Activated CD4-positive, CD25-positive, alpha-beta regulatory T cell treated with anti-CD3 and anti-CD28 coated beads, Interleukin-2, amount 50 U/mL, for 24 hours (primary cell): Measurements from ENCODE around the gene PCSK1N.
"Not testable (repeated sequence)": the region's sequence is repeated elsewhere in the genome, so short reads cannot be mapped to it uniquely, and the experiment has no call there.

Source experiments
- ATAC-seq, 2 donors: fragments of 150-1000 bp; cut with Tn5 transposase; one replicate each; pipeline ENCODE4 v1.10.0; 2021; ENCODE audit warnings: mild to moderate bottlenecking in 1 of 2, moderate library complexity in 1 of 2

The PCSK1N gene

DNA sequence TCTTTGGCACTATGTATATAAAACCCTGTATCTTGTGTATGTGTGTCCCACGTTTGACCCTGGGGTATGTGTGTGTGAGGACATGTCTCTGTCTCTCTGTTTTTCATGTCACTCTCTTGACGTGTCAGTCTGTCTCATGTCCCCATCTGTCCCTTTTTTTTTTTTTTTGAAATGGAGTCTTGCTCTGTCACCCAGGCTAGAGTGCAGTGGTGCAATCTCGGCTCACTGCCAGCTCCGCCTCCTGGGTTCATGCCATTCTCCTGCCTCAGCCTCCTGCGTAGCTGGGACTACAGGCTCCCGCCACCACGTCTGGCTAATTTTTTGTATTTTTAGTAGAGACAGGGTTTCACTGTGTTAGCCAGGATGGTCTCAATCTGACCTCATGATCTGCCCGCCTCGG is 16.0 kb downstream of the PCSK1N start:
- ATAC-seq, result not testable (repeated sequence)

DNA sequence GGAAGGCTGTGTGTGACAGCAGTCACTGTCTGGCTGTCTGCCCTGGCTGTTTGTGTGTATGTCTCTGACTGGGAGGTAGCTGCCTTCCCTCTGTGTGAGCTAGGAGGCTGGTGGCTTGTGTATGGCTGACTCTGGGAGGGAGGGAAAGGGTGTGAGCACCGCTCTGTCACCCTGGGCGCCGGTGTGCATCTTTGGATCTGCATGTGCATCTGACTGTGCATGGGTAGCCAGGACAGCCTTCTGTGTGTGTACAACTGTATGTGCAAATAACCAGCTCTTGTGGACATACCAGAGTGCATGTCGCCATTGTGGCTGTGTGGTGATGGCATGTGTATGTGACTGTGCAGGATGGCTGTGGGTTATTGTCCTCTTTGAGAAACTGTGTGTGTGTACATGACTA is 16.5 kb downstream of the PCSK1N start:
- no peak for ATAC-seq

DNA sequence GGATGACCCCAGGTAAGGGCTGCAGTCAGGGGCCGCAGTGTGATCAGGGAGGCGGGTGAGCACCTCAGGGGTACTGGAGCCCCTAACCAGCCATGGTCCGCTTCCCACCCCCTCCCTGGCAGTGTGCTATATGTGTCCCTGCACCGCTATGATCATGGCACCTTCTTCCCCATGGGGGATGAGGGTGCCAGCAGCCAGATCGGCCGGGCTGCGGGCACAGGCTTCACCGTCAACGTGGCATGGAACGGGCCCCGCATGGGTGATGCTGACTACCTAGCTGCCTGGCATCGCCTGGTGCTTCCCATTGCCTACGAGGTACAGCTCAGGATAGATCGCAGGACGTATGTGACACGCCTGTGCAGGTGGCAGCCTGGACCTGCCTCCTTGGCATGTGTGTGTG is 17.3 kb downstream of the PCSK1N start:
- no peak for ATAC-seq

DNA sequence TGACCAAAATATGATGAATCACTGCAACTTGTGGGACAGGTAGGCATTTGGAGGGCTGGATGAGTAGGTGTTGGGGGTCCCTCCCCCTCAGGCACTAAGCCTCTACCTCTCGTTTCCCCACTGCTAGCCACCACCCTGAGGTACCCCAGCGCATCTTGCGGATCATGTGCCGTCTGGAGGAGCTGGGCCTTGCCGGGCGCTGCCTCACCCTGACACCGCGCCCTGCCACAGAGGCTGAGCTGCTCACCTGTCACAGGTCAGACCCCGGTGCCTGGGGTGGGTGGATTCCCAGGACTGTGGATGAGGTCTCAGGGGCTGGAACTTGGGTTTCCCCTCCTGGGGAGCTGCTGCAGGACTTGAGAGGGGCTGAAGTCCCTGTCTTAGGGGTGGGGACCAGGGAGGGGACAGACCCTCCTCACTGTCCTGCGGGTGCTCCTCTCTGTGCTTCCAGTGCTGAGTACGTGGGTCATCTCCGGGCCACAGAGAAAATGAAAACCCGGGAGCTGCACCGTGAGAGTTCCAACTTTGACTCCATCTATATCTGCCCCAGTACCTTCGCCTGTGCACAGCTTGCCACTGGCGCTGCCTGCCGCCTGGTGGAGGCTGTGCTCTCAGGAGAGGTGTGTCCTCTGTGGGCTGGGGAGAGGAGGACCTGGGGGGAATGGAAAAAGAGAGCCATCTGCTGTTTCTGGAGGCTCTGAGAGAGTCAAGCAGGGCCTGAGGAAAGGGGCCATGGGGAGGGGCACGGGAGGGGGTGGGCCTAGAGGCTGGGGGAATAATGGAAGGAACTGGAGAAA is 19.2 kb downstream of the PCSK1N start:
- no peak for ATAC-seq

DNA sequence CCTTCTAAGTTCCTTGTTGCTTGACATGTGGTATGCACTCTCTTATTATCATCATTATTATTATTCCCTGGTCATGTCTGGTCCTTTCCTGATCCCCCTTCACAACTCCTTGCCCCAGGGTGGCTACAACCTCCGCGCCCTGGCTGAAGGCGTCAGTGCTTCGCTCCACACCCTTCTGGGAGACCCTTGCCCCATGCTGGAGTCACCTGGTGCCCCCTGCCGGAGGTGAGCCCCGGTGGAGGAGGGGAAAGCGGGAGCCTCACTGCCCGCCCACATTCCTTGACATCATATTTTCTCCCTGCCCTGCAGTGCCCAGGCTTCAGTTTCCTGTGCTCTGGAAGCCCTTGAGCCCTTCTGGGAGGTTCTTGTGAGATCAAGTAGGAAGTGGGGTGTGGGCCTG is 20.1 kb downstream of the PCSK1N start:
- no peak for ATAC-seq

DNA sequence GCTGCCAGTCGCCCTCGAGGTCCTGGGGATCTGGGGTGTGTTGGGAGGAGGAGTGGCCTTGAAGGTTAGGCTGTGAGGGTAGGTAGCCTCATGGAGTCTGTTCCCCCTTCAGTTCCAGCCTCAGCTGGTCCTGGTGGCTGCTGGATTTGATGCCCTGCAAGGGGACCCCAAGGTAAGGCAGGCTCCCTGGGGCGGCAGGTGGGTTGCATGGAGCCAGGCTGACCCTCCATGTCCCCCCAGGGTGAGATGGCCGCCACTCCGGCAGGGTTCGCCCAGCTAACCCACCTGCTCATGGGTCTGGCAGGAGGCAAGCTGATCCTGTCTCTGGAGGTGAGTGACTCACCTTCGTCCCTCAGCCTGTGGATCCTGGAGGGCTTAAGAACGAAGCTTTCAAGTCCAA is 20.7 kb downstream of the PCSK1N start:
- ATAC-seq, result no peak

DNA sequence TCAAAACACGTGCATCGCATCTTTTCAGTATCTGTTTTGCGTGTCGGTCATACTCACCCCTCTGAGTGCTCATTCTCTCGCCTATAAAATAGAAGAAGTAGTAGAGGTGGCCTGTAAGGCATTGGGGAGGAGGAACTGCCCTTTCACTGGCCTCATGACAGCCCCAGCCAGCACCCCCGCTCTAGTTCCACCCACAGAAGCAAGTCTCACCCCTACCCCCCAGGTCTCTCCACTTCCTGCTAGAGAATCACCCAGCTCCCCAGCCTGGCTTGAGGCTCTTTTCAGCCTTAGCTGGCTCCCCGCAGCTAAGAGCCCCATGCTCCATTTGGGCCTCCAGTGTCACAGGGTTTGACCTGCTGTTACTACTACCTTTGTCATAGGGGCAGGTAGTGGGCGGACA is 21.8 kb downstream of the PCSK1N start:
- no peak for ATAC-seq

DNA sequence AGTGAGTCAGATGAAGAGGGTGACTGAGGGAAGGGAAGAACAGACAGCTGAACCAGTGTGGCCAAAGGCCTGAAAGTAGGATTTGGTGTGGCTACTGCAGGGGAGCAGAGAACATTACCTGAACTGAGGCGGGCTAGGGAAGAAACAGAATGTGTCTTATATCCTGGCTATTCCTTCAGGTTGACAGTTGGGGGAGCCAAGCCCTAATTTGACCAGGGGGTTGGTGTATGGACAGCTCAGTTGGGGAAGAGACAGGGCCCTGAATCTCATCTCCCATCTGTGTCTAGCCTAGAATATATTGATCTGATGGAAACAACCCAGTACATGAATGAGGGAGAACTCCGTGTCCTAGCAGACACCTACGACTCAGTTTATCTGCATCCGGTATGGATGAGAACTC is 29.3 kb downstream of the PCSK1N start:
- ATAC-seq, result no peak

DNA sequence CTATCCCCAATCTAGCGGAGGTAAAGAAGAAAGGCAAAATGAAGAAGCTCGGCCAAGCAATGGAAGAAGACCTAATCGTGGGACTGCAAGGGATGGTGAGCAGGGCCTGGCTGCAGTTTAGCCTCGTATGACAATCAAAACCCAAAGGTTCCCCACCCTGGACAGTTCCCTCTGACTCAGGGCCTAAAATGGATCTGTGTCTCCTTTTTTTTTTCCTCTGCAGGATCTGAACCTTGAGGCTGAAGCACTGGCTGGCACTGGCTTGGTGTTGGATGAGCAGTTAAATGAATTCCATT is 32.6 kb downstream of the PCSK1N start:
- no peak for ATAC-seq

DNA sequence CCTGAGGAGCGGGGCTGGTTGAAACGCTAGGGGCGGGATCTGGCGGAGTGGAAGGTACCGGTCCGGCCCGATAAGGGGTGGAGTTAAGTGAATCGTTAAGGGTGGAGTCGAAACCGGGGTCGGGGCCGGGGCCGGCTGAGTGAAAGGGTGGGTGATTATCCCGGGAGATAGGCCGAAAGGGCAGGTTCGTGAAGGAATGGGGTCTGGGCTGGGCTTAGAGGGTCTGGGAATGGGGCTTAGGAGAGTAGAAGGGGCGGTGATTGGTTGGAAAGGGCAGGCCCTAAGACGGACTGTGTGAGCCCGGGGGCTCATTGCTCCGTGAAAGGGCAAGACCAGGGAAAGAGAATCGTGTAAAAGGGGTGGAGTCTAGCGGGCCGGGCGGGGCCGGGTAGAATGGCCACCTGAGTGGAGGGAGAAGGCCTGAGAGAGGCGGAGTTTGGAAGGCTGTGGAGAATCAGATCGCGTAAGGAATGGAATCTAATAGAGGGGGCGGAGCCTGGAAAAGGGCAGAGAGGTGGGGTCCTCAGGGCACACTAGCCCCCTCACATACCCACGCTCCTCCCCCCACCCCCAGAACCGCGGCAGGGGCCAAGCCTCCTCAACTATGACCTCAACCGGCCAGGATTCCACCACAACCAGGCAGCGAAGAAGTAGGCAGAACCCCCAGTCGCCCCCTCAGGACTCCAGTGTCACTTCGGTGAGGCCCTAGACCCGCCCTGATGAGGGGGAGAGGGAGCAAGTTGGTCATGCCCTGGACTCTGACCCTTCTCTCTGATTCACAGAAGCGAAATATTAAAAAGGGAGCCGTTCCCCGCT is 33.1 kb downstream of the PCSK1N start:
- peak; percentile 32 to 36 for ATAC-seq

DNA sequence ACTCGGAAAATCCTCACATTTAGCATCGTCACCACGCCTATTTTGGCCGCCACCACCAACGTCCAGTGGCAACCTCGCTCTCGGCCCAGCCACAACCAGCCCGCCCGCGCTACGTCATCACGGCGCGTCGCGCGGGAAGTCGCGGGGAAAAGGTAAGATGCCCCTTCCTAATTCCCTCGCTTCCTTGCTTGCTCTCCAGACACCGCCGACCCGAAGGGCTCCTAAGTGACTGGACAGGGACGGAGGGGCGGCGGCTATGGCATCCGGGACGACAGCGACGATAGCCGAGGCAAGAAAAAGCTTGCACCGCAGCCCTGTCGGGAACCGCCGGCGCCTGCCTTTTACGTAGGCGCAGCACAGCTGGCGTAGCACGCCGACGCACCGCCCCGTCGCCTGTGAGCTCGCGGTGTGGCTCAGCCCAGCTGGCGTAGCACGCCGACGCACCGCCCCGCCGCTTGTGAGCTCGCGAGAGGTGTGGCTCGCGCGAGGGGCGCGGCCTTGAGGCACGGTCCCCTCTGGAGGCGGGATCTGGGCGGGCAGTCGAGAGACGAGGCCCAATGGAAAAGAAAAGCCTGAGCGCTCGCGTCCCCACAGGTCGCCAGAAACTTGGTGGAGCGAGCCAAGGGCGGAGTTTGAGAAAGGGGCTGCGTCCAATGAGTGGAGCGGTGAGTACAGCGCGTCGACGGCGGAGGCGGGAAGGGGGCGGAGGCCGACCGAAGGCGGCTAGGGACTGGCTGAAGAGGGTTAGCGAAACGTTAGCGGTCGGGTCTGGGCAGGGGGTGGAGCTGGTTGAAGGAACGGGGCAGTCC is 33.9 kb downstream of the PCSK1N start, which contains the start of gene HDAC6:
TSS of gene HDAC6 (plus strand) at position 788 of the 809 bp plus-strand sequence. CDS start 626 bp downstream, outside the sequence.
- peak; percentile 91 to 93 for ATAC-seq

DNA sequence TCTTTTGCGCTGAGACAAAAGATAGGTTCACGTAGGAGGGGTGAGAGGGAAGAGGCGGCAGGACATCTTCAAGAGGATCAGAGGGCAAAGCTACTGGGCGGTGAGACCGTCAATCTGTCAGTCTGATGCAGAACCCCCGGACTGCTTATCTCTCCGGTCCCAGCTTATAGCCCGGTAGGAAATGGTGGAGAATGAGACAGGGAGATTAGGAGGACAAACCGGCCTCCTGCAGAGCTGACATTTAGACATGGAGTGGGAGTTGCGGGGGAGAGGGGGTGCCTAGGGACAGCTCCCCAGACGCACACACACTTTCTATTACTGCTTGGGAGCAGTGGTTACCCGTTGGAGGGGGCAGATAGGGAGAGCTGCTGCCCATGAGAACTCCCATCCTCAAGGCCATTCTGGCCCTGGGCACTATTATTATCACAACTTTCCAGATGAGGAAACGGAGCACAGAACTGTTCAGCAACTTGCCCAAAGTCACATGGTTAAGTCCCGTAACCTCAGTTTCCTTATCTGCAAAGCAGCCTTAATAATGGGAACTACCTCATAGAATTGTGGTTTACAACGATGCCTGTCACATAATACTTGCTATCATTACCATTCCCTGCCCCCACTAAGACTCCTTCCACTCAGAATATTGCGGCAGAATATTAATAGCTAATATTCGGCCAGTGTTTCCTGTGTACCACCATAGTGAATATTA is 34.7 kb downstream of the PCSK1N start:
- ATAC-seq, result no peak

DNA sequence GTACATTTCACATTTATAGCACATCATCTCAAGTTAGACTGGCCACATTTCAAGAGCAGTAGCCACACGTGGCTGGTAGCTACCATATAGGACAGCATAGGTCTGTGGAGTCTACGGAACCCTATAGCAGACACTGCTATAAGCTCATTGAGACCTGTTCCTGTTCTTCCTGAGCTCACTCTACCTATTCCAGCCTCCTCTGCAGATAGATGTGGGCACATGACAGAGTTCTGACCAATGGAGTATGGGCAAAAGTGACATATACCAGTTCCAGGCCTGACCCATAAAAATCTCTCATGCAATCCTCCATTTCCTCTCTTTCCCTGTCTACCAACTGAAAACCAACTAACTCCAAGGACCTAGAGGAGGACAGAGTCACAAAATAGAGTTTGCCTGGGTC is 37.1 kb downstream of the PCSK1N start:
- no peak for ATAC-seq

DNA sequence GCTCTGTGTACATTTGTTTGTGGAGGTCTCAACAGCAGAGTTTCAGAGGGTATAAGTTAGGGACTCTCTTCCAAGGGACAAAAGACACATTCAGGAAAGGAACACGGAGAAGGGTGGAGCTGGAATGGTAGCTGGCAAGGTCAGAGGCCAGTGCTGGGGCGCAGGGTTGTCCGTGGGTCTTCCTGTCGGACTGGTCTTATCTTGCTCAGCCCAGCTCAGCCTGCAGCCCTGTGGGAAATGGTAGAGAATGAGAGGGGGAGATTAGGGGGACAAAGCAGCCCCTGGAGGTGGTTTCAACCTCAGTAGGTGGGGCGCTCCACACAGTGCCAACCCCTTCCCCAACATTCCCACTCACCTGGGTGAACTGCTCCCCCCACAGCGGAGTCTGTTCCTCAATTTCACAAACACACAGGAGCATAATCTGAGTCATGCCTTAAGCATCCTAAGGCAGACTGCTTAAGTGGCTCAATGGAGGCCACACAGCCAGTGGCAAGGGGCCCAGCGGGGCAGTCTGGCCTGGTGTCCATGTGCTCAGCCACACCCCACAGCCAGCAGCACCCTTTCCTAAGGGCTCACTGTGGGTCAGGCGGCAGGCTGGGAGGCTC is 40.4 kb downstream of the PCSK1N start:
- no peak for ATAC-seq

DNA sequence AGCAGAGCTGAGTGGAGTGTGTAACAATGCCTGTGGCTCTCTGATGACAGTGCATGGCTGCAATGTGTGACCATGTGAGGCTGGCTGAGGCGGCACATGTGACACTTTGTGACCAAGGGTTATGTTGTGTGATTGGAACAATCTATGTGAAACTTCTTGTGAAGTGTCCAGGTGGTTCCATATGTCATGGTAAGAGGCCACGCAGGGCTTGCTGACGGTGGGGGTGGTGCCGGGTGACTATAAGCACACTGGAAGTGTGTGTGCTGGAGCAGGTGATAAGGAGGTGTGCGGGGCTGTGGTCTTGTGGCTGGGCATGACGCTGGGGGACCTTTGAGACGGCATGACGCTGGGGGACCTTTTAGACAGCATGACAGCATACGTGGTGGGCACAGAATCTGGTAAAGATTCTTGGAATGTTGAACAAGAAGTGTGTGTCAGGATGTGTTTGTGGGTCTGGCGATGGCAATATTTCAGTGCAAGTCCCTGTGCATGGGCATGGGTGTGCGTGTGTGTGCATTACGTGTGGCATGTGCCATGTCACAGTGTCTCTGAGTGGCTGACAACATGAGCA is 41.0 kb downstream of the PCSK1N start:
- no peak for ATAC-seq

DNA sequence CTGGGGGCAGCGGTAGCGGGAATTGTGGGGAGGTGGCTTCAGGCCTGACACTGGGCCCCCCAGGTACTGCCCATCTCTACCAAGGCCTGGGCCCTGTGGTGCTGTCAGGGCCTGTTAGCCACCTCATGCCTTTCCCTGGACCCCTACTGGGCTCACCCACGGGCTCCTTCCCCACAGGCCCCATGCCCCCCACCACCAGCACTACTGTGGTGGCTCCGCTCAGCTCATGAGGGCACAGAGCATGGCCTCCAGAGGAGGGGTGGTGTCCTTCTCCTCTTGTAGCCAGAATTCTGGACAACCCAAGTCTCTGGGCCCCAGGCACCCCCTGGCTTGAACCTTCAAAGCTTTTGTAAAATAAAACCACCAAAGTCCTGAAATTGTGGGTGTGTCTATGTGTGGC is 41.5 kb downstream of the PCSK1N start:
- ATAC-seq, result no peak

DNA sequence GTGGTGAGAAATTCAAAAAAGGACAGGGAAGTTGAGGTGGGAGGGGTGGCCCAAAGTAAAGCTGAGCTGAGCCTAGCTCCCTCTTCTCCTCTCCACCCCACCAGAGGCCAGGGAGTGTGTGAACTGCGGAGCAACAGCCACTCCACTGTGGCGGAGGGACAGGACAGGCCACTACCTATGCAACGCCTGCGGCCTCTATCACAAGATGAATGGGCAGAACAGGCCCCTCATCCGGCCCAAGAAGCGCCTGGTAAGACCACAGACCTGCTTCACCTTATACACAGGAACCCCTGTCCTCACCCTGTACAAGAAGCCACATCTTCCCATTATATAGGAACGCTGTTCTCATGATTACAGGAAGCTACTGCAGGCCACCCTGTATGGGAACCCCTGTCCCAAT is 43.2 kb downstream of the PCSK1N start:
- no peak for ATAC-seq

DNA sequence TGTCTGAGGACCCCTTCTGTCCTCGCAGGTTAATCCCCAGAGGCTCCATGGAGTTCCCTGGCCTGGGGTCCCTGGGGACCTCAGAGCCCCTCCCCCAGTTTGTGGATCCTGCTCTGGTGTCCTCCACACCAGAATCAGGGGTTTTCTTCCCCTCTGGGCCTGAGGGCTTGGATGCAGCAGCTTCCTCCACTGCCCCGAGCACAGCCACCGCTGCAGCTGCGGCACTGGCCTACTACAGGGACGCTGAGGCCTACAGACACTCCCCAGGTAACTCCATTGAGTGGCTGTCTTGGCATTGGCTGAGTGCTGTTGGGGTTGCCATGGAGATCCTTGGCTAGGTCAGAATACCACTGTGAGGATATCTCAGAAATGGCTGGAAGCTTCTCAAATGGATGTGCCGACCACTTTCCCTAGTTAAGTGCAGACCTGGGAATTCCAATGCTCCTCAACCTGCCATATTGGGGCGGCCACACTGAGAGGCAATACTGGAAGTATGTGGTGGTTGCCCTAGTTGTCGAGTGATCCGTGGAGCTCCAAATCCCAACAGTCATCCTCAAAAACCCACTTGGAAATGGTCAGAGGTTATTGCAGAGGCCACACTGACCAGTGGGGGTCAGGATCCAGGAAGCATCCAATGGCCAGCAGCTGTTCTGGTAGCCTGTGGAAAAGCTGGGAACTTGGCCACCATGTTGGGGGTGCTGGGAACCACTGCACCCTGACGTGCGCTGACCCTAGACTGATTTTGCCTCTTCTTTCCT is 44.2 kb downstream of the PCSK1N start:
- ATAC-seq, result no peak

DNA sequence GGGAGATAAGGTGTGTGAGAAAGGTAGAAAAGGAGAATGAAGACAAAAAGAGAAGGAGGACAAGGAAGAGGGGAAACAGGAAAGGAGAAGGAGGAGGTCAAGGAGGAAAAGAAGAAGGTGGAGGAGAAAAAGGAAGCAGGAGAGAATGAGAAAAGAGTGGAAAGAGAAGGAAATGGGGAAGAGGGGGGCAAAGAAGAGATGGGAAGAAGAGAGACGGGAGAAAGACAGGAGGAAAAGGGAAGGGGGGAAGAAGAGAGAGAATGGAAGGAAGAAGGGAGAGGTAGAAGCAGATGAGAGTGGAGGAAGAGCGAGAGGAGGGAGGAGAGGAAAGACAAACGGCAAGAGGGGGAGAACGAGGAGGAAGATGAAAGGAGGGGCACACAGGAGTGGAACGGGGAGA is 44.9 kb downstream of the PCSK1N start:
- ATAC-seq, result no peak

DNA sequence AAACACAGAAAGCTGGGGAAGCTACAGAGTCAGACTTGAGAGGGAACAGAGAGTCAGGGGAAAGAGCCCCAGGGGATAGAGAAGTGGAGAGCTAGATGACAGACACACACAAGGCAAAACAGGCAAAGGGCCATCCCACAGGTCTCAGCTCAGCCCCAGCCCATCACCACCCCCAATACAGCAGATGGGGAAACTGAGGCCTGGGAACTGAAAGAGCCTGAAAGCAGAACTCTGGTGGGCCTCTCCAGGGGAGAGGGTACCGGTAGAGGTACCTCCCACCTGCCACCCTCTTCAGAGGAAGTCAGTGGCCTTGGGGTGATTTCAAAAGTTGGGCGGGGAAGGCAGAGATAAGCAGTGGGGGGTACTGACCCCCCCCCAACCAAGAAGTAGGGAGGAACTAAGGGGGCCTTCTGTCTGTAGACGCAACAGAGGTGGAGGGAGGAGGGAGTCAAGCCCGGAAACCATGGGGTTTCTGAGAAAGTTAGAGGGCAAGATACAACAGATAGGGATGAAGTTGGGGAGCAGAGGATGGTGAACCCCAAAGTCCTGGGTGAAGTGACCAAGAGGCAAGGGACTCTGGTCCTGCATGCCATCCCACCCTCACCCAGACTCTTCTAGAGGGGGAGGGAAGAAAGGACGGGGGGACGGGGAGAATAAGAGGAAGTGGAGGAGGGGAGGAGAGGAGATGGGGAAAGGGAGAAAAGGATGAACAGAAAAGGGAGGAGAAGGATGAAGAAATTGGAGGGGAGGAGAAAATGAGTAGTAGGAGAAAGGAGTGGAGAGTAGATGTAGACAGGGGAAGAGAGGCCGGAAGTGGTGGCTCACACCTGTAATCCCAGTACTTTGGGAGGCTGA is 45.8 kb downstream of the PCSK1N start:
- ATAC-seq, result no peak
